Fibroblast of skin of left biceps (primary cell): ENCODE measurements around the gene FARSB.
"Not testable (repeated sequence)": the region's sequence is repeated elsewhere in the genome, so short reads cannot be mapped to it uniquely, and the experiment has no call there.

ENCODE experiments used
- DNase-seq, 2 experiments: peaks; one replicate each; pipeline ENCODE4 v3.0.0-alpha.2; 2013; ENCODE audit warnings: low read depth in 2 of 2

Gene FARSB

DNA sequence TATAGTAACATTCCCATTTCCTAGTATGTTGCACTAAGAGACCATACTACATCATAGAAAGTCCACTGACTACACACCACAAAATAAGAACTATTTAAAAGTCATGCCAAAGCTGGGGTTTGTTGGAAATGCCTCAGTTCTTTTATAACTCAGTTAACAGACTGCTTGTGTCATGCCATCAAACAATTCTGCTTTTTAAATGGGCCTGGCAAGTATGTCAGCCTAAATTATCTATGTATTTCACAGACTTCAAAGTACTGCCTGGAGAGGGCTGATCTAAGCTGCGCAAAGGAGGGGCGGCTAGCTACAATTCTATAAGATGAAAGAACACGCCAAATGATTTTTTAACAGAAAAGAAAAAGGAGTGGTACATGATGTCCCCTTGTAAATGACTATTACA is 49.6 kb downstream of the FARSB start:
- DNase-seq, result no peak

- DNase-seq, result no peak
Measured at GRCh38 chr2:222604749-222605515, 51.0 kb downstream of the FARSB start.

- DNase-seq, result no peak
Measured at GRCh38 chr2:222603501-222603900, 52.4 kb downstream of the FARSB start.

- no peak for DNase-seq
Measured at GRCh38 chr2:222598611-222599010, 57.3 kb downstream of the FARSB start.

GRCh38 chr2:222595581-222595980 is 60.3 kb downstream of the FARSB start:
- no peak for DNase-seq

- DNase-seq, result no peak
Measured at GRCh38 chr2:222594679-222595078, 61.2 kb downstream of the FARSB start.

DNA sequence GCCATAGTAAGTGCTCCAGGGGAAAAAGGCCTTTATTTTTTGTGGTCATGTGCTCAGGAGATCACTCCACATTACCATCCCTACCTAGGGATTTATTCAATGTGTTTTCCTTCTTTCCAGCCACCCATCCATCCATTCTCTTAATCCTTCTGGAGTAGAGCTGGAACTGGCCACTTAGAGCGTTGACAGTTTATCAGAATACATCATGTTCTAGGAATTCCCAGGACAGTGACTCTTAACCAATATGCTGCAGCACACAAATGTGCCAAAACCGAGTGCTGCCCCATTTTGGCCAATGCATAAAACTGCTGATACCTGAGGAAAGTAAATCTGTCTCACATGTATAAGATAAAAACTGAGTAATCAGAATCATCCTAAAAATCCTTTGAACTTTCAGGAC is 63.7 kb downstream of the FARSB start:
- DNase-seq, result no peak

GRCh38 chr2:222591661-222592060 is 64.2 kb downstream of the FARSB start:
- DNase-seq, result no peak

- not testable (repeated sequence) for DNase-seq
Measured at GRCh38 chr2:222584589-222584988, 71.3 kb downstream of the FARSB start.

DNA sequence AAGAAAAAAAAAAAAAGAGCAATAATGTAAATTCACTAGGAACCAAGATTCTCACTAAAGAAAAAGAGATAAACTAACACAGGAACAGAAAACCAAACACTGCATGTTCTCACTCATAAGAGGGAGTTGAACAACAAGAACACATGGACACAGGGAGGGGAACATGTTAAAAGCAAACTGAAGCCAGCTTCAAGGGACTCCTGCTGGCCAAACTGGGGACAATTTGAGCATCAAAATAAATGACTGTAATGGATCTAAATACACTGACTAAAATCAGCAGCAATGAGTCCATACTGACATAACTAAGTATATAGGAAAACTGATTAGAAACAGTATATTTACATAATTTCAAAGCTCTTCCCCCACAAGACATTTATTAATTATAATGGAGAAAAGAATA is 73.0 kb downstream of the FARSB start:
- no peak for DNase-seq

DNA sequence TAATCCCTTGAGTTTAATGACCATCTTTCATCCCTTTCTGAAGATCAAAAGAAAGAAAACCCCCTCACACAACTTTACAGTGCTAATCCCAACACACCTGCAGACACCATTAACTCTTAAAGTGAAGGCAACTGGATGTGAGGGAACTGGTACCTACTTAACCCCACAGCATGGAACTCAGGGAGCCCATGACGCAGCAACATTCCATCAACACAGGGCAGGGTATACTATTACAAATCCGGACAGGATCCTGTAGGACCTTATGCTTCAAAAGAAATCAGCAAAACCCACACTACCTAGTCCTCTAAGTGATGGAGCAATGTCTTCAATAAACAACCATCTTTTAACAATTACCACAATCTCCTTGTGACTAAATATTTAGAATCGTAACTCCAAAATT is 78.6 kb downstream of the FARSB start:
- DNase-seq, result no peak

GRCh38 chr2:222576171-222577081 is 79.5 kb downstream of the FARSB start:
- DNase-seq, result no peak

GRCh38 chr2:222575618-222576017 is 80.3 kb downstream of the FARSB start:
- DNase-seq, result no peak

DNA sequence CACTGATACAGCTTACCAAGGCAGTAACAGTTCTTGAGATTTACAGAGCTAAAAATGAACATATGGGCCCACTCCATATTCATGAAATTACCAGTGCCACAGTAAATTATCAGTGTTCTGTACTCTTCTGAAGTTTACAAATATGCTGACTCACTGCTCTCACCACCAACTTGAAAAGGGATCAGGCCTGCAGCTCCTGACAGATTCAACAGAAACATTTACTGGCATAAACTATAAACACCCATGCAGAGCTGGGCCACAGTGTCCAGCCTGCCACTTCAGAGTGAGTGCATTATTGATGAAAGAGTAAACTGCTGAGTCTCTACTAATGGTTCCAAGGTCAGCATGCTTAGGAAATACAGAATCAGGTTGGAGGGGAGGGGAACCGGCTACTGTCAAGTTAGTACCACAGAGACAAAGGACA is 83.1 kb downstream of the FARSB start:
- no peak for DNase-seq

DNA sequence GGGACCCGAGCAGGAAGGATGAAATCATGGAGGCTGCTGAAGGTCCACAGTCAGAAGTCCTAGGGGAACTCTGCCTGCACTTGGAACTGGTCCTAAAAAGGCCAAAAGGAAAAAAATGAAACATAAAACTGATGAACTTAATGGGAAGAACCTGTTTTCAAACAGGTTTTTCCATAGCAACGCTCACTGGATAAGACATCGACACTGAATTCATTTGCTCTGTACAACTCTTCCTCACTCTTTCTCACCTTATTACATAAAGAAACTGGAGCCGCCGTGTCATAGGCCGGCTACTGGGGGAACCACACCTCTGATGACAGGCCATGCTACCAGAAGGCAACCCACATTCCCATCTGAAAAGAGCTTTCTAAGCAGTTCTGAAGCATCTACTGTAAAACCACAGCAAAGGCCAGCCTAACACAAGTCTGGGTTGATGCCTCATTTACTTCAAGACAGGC is 83.6 kb downstream of the FARSB start:
- no peak for DNase-seq

- DNase-seq, result no peak
Measured at GRCh38 chr2:222569826-222570225, 86.1 kb downstream of the FARSB start.

GRCh38 chr2:222568865-222569264 is 87.0 kb downstream of the FARSB start:
- no peak for DNase-seq

DNA sequence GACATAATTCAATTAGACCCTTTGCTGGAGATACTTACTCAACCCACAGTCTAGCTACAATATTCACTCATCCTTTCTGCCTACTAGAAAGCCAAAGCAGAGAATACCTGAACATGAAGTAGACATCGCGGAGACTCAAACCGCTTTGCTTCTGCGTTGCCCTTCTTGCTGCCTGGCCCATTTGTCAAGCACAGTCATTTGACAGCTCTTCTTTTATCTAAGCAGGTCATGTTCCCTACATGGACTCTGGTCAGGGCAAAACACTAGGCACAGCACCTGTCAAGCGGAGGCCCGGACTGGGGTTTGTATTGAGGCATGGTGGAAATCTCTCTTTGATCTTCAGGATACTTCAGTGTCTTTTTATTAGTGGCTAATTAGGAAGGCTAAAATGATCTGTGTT is 89.7 kb downstream of the FARSB start:
- DNase-seq, result no peak

DNA sequence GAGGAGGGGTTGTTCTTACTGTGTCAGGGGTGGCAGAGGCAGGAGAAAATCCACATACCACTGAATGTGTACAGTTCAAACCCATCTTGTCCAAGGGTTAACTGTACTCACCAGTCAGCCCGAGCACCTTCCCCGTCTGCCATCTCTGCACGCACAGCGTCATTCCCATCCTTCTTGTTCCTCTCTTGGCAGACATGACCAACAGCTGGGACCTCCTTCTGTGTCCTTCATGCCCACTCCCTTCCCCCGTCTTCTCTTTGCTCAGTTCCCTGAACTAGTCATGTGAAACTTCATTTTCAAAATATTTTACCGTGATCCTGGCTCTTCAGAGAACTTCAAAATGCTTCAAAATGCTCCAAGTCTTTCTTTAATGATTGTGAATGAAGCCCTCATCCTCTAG is 92.0 kb downstream of the FARSB start:
- no peak for DNase-seq

DNA sequence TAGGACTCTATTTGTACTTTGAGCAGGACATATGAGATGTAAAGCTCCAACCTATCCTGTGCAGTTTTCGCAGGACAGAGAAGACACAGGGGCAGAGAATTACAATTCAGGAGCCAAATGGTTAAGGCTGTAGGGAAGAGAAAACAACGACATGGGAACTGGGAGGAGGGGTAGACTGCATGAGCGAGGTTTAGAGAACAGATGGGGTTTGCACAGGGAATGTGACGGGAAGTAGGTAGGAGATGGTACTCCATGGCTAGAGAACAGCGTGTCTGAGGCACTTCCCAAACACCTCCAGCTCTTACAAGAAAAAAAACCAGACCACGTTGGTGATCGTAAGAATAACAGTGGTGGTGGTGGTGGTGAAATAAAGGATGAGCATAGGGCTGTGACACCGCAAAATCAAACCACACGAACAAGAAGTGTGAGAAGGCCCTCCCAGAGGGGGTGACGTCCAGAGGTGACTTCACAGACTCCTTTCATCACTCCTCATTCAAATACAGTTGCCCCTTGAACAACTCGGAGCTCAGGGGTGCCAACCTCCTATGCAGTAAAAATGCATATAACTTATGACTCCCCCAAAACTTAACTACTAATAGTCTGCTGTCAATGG is 92.7 kb downstream of the FARSB start:
- no peak for DNase-seq

DNA sequence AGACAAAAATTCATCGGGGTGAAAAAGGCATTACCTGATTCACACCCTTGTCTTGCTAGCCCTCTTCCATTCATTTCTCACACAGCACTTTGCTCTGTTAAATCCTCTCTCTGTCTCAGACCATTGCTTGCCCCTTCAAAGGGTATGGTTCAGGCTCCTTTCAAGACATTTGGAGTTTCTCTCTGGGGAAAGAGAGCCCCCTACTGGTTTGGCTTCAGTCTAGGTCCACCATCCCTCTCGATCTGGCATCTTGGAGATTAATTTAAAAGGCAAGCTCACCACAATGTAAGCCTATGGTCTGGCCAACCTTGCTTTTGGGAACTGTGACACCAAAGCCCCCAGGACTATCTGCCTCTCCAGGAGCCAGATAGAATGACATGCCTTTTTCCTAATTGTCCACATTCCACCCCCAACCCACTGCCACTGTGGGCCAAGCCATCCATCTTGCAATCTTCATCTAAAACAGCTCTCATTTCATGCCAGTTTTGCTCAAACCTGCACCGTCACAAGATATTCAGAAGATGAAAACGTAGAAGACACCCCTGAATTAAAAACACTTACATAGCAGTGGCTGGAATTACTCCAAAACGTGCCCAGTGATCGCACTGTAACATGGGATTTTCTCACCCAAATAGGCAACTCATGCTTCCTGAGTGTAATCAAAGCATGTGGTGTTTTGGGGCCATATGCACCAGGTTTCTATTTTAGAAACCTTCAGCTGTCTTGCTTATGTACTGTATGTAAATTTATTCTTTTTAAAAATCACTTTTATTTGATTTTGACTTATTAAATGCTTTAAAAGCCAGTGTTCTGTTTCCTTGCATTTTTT is 93.9 kb downstream of the FARSB start:
- DNase-seq, result no peak

GRCh38 chr2:222561151-222561550 is 94.7 kb downstream of the FARSB start:
- no peak for DNase-seq
